GM12878 (cell line): ENCODE data around the gene UBP1. TPM values are rescaled to one million over a fixed set of nuclear protein-coding genes. Genes with fewer than 3 reads are reported as not detected.

Source experiments
- ATAC-seq: fragments of 200-7000 bp; cut with Tn5 transposase; 3 replicates; pipeline ENCODE4 v1.9.1; 2020; ENCODE audit warnings: mild to moderate bottlenecking, moderate library complexity
- BruUV-seq: library from RNA; stranded (reverse); fragments of 400-500 nt; replicated peaks from 2 replicates; lab custom pipeline; 2021; lab: Mats Ljungman, UMichigan
- CTCF ChIA-PET: fragments of 300-600 bp; sonication (Branson Sonifier 250); formaldehyde crosslinking; extraction: SDS; loops from one replicate; lab custom pipeline; 2021; ENCODE audit warnings: inconsistent platforms; lab: Yijun Ruan, JAX
- POLR2A ChIA-PET: fragments of 350-600 bp; formaldehyde crosslinking; extraction: SDS; loops from one replicate; lab custom pipeline; 2021; ENCODE audit warnings: inconsistent platforms; lab: Charles Lee
- RAD21 ChIA-PET: fragments of 300-600 bp; sonication (Branson Sonifier 250); formaldehyde crosslinking; loops from one replicate; lab custom pipeline; 2023; ENCODE audit warnings: antibody characterized with exemption; ENCODE audit not compliant: unreplicated experiment; lab: Charles Lee
- SMC1A ChIA-PET: fragments of 300-600 bp; sonication (Branson Sonifier 250); formaldehyde crosslinking; loops from one replicate; lab custom pipeline; 2023; ENCODE audit not compliant: unreplicated experiment, uncharacterized antibody; lab: Charles Lee
- DNase-seq: peaks from one replicate; pipeline ENCODE4 v3.0.0-alpha.2; 2011; ENCODE audit warnings: low read depth, low spot score
- FAIRE-seq: peaks from 3 replicates; lab custom pipeline; 2011; peaks lifted over from hg19 to GRCh38; lab: Jason Lieb, UNC
- H2AFZ ChIP-seq: 2 replicates; pipeline ENCODE4 v1.6.0; 2011; ENCODE audit warnings: low read depth, low read length, control low read depth; ENCODE audit not compliant: control insufficient read depth
- H3K27ac ChIP-seq: 2 replicates; pipeline ENCODE4 v1.5.1; 2011; ENCODE audit warnings: control low read depth; ENCODE audit not compliant: control insufficient read depth, insufficient read depth
- H3K27me3 ChIP-seq, 2 experiments: replicated peaks in 1 of 2; 2 replicates each; pipeline versions ENCODE4 v1.6.0 to v1.6.1; 2011; ENCODE audit warnings: low read length in 1 of 2; ENCODE audit not compliant: control insufficient read depth in 2 of 2, insufficient read depth in 2 of 2
- H3K36me3 ChIP-seq, 2 experiments: 2 replicates each; pipeline ENCODE4 v1.5.1; 2011; ENCODE audit warnings: low read length in 1 of 2; ENCODE audit not compliant: control insufficient read depth in 2 of 2, insufficient read depth in 2 of 2
- H3K4me1 ChIP-seq: 2 replicates; pipeline ENCODE4 v1.6.1; 2011; ENCODE audit warnings: mild to moderate bottlenecking, low read length, moderate library complexity, mixed read lengths; ENCODE audit not compliant: control insufficient read depth, insufficient read depth
- H3K4me2 ChIP-seq: 2 replicates; pipeline ENCODE4 v1.6.0; 2011; ENCODE audit warnings: control low read depth; ENCODE audit not compliant: control insufficient read depth, insufficient read depth
- H3K4me3 ChIP-seq: fragments of 200-600 bp; sonication (generic); 2 replicates; pipeline ENCODE4 v1.5.1; 2016
- H3K79me2 ChIP-seq: 2 replicates; pipeline ENCODE4 v1.6.0; 2011; ENCODE audit warnings: low read length; ENCODE audit not compliant: control insufficient read depth, insufficient read depth
- H3K9ac ChIP-seq: 2 replicates; pipeline ENCODE4 v1.8.0; 2011; ENCODE audit warnings: low read length, control low read depth, mixed read lengths; ENCODE audit not compliant: control insufficient read depth, insufficient read depth
- H3K9me3 ChIP-seq: replicated peaks from 3 replicates; pipeline ENCODE4 v1.5.1; 2011; ENCODE audit warnings: mild to moderate bottlenecking, low read length; ENCODE audit not compliant: control insufficient read depth, insufficient read depth
- H4K20me1 ChIP-seq: 2 replicates; pipeline ENCODE4 v1.6.0; 2011; ENCODE audit not compliant: control insufficient read depth, insufficient read depth
- ATF3 ChIP-seq: IDR thresholded peaks from 2 replicates; pipeline ENCODE4 v1.6.1; 2011; ENCODE audit warnings: low read depth, mild to moderate bottlenecking, low read length, moderate library complexity, borderline replicate concordance; ENCODE audit errors: extremely low read depth
- E2F8 ChIP-seq: fragments of 450-650 bp; IDR thresholded peaks from 2 replicates; pipeline ENCODE4 v1.6.1; 2018; ENCODE audit warnings: mild to moderate bottlenecking, low read depth, moderate library complexity; ENCODE audit not compliant: partially characterized antibody
- EZH2 ChIP-seq: IDR thresholded peaks from 2 replicates; pipeline ENCODE4 v1.6.1; 2012; ENCODE audit warnings: low read depth, mild to moderate bottlenecking, control low read depth, inconsistent platforms, low read length, borderline replicate concordance; ENCODE audit not compliant: control insufficient read depth
- JUNB ChIP-seq: IDR thresholded peaks from 2 replicates; pipeline ENCODE4 v1.6.1; 2016; ENCODE audit warnings: antibody characterized with exemption, mild to moderate bottlenecking
- KAT2A ChIP-seq: conservative IDR thresholded peaks from 2 replicates; pipeline ENCODE4 v1.6.1; 2011; ENCODE audit warnings: low read depth, low read length; ENCODE audit not compliant: control insufficient read depth
- MAX ChIP-seq: IDR thresholded peaks from 2 replicates; pipeline ENCODE4 v1.6.1; 2012; ENCODE audit warnings: low read depth, low read length, improper control_type of control experiment
- MTA3 ChIP-seq: IDR thresholded peaks from 2 replicates; pipeline ENCODE4 v1.6.1; 2012; ENCODE audit warnings: low read length, inconsistent platforms, borderline replicate concordance
- RUNX3 ChIP-seq: IDR thresholded peaks from 2 replicates; pipeline ENCODE4 v1.6.1; 2012; ENCODE audit warnings: low read length, inconsistent platforms
- WGBS: methylation state at CpG from one replicate; pipeline ENCODE4 v1.1.6; 2016; ENCODE audit warnings: low lambda C conversion rate; ENCODE audit not compliant: insufficient replicate concordance, insufficient coverage; ENCODE audit errors: missing lambda C conversion rate; 5-methylcytosine and 5-hydroxymethylcytosine counted together
- in situ Hi-C: fragments of 300-500 bp; cut with MboI; formaldehyde crosslinking; loops from 9 replicates; pipeline ENCODE4 v1.14.3; 2018; ENCODE audit warnings: mixed read lengths
- intact Hi-C: fragments of 100-400 bp; cut with micrococcal nuclease; formaldehyde crosslinking; loops from one replicate; pipeline ENCODE4 v1.14.2; 2022; ENCODE audit not compliant: unreplicated experiment
- polyA plus RNA-seq, 11 experiments: library from polyadenylated mRNA; depleted of rRNA in 4 of 11; unstranded in 6 of 11; stranded (reverse) in 5 of 11; fragments of >200 nt; fragmentation: Nextera tagmentation in 4 of 11; fragmentation: Illumina TruSeq in 1 of 11; extraction: Ambion mirVana in 4 of 11; extraction: Trizol in 1 of 11; gene quantifications; 1 replicate in 1 of 11; 2 replicates in 10 of 11; pipeline versions ENCODE4 v1.2.1 to v1.2.3, GENCODE V29; 2011 to 2016; ENCODE audit warnings: inconsistent platforms in 2 of 11, missing spikeins in 2 of 11, low read depth in 1 of 11
- total RNA-seq, 4 experiments: library from RNA; depleted of rRNA in 3 of 4; stranded (reverse); fragments of >200 nt in 3 of 4; fragmentation: Illumina TruSeq in 1 of 4; extraction: Trizol in 1 of 4; gene quantifications; 2 replicates each; pipeline versions ENCODE4 v1.2.1 to v1.2.3, GENCODE V29; 2013 to 2021

Gene UBP1
- total and polyA plus RNA-seq, 10 of the 15 experiments (the other 5 are each of a cell fraction or from before 2014, with no cell fraction given): 9.3 to 93.6 (median 52.4) TPM

- POLR2A ChIA-PET: no interaction called here
- DNase-seq: no peak
- no peaks in the 10 kb centered on the region for H4K20me1 ChIP-seq
- H3K27ac ChIP-seq: peak overlapping the region; percentile 42; the same call in 1 of the 2 replicates
- H3K9me3 ChIP-seq: peaks cover 5% of the 10 kb centered on the region; the same call in 2 of the 3 replicates
- peaks cover 11% of the 10 kb centered on the region for H3K4me1 ChIP-seq
- WGBS: 100% methylated on average over 1 of the region's 1 CpG
- H2AFZ ChIP-seq: no peak overlapping the region
- H3K4me2 ChIP-seq: peak overlapping the region; percentile 65
- in situ Hi-C loops (no loop called here), intact Hi-C loops (no loop called here)
- H3K79me2 ChIP-seq: peaks cover 16% of the 10 kb centered on the region
- no TSS peak for BruUV-seq
- CTCF ChIA-PET: interaction anchor here (0.7 to 1.7 kb wide), 4 partner anchors 9 to 288 kb away, joined by 3 to 5 read pairs (median 4); no protein-coding TSS in a partner anchor
- TF ChIP-seq MTA3: no peak
- TF ChIP-seq MAX: no peak
- TF ChIP-seq RUNX3: no peak
- no peak for TF ChIP-seq KAT2A
- no peak for TF ChIP-seq ATF3
- no peak for TF ChIP-seq E2F8
- TF ChIP-seq JUNB: no peak
- no peak for TF ChIP-seq EZH2
- H3K36me3 ChIP-seq: peaks cover 0 to 21% of the 10 kb centered on the region in 2 experiments; a peak in 3 of 4 replicates
- RAD21 ChIA-PET: interaction anchor here (0.7 to 1.4 kb wide), 2 partner anchors 18 to 297 kb away, joined by 4 to 7 read pairs; no protein-coding TSS in a partner anchor
- FAIRE-seq: peak; percentile 54
- SMC1A ChIA-PET: interaction anchor here (1.0 to 1.4 kb wide), 3 partner anchors 10 to 47 kb away, joined by 3 to 5 read pairs (median 3); no protein-coding TSS in a partner anchor
- H3K4me3 ChIP-seq: no peak overlapping the region
- no peak overlapping the region for H3K9ac ChIP-seq
- no peaks in the 10 kb centered on the region for H3K27me3 ChIP-seq
- peak; percentile 68 for ATAC-seq
Observed at GRCh38 chr3:33419948-33420347, 20.3 kb downstream of the UBP1 start.
